ENCODE measurements around the gene SH3PXD2A.

- peak; percentile 53 for TF ChIP-seq CTCF (IDR thresholded peaks at IDR 0.05)
- no peak for TF ChIP-seq EZH2 (IDR thresholded peaks at IDR 0.05)
- no peak for TF ChIP-seq EZH2phosphoT487 (IDR thresholded peaks at IDR 0.05)
Measured at GRCh38 chr10:103666087-103666761, 189.2 kb downstream of the SH3PXD2A start.

Data from neural progenitor cell (in vitro differentiated cells).